ENCODE measurements around the gene U2AF1L4.

The U2AF1L4 gene

DNA sequence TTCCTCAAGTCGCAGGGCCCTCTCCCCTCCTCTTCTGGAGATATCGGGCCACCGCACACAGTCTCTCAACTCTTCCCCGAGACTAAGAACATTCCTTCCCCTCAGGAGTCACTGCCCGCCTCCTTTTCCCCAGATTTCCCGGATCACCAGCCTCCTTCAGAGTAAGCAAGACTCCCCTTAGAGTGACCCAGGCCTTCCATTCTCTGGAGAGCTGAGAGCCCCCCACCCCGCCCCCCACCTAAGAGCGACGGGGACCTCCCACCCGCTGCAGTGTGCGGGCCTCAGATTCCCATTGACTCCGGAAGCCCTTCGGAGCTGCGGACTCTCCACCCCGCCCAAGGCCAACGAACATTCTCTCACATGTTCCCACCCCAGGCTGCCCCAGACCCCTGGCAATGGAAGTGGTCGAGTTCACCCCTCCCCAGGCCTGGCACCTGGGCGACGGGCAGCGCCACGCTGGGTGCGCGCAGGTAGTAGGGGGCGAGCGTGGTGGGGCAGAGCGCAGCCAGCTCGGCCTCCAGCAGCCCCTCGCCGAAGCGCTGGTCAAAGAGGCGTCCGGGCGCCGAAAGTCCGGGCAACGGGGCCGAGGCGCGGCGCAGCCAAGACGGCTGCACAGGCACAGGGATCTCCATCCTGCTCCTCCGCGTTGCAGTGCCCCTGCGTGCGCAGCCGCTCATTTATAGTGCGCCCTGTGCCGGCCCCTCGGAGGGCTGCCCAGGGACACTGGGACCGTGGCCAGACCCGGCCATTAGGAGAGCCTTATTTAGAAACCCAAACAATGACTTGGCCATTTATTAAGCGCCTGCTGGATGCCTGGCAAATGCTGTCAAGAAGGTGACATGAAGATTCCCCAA lies 11.4 kb upstream of the U2AF1L4 start, which contains the start of gene HSPB6:
HSPB6 (minus strand) TSS at position 653 of the 854 bp plus-strand sequence; CDS start at position 632, 21 bp downstream.
- no peak for DNase-seq

DNA sequence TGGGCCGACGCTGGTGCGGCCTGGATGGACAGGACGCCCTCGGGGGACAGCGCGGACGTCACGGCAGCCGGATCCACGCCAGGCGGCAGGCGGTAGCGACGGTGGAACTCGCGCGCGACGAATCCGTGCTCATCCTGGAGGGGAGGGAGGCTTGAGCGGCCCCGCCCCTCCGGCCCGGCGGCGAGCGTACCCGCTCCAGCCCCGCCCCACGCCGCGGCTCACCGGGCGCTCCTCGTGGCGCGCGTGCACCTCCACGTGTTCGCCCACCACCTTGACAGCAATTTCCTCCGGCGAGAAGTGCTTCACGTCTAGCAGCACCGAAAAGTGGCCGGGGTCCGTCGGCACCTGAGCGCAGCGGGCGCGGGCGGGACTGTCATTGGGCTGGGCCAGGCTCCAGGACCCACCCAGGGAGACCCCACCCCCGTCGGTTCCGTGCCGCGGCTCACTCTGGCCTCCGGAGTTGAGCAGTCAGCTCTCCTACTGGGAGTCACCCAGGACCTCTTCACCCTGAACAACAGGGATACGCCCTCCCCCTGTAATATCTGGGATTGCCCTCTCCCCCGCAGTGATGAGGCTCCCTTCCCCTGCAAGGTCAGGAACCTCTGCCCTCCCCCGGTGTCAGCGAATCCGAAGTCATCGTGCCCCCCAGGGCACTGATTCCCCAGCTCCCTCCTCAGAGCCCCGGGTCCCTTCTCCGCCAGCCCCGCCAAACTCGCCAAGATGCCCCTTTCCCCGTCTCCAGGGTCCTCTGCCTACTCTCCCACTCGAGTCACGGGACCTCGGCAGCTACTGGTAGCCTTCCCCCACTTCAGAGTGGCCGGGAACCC lies 10.5 kb upstream of the U2AF1L4 start:
- no peak for DNase-seq

DNA sequence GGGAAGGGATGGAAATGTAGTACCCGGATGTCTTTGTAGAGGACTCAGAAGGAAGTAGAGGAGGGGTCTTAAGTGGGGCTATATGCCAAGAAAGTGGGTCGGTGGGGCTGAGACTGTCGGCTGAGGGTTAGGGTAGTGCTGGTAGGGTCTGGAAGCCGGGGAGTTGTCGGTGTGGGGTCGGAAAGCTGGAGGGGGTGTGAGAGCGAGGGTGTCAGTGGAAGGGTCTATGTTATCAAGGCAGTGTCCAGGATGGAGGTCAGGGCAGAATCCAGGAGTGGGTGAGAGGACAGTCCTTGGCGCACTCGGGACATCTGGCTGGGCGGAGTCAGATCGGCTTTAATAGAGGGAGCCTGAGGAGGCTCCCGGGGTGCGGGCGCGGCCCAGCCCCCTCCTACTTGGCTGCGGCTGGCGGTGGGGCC lies 9.9 kb upstream of the U2AF1L4 start:
- DNase-seq = no peak

DNA sequence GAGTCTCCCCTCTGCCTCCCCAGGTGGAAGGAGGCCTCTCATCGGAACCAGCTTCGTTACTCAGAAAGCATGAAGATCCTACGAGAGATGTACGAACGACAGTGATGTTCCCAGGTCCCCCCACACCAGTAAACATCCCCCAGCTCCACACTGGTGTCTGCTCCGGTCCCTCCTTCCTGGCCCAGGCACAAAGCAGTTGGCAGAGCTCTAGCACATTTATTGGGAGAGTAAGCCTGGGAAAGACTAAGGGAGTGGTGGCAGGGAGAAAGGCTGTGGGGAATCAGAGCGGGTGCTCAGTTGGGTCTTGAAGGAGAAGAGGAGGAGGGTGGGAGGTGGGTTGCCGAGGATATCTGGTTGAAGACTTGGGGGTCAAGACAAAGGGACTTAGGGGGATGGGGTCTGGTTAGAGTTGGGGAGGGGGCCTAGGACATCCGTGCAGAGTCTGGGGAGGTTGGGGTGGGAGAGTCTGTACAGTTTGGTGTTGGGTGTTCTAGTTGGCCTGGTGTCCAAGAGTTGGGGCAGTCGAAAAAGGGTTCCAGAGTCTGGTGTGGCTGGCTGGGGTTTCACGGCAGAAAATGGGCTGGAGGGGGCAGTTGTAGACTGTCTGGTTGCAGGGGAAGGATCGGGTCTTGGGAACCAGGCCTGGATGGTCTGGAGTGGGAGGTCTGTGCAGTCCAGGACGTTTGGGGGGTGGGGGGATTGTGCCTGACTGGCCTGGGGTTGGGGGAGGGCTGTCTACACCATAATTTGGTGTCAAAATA lies 9.3 kb upstream of the U2AF1L4 start:
- no peak for DNase-seq

DNA sequence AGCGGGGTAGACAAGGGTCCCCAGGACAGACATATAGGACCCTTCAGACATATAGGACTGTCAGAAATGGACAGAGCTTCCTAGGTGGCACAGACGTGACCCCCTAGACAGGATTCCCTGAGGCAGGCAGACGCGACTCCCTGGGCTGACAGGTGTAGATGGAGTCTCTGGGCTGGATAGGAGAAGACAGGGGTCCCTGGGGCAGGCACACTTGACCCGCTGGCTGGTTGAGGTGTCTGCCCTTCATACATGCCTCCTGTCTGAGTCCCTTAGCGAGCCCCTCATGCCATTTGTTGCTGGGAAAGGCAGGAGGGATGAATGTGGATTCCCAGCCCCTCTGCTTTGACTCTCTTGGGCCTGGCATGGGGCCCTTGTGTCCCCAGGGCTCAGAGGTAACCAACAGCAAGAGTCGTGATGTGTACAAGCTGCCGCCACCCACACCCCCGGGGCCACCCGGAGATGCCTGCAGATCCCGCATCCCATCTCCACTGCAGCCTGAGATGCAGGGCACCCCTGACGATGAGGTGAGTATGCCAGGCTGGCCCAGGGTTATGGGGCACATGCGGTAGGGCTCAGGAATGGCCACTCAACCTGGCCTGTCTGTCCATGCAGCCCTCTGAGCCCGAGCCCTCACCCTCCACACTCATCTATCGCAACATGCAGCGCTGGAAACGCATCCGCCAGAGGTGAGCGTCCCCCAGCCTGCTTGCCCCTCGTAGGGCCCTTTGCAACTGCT lies 8.6 kb upstream of the U2AF1L4 start:
- DNase-seq = no peak

DNA sequence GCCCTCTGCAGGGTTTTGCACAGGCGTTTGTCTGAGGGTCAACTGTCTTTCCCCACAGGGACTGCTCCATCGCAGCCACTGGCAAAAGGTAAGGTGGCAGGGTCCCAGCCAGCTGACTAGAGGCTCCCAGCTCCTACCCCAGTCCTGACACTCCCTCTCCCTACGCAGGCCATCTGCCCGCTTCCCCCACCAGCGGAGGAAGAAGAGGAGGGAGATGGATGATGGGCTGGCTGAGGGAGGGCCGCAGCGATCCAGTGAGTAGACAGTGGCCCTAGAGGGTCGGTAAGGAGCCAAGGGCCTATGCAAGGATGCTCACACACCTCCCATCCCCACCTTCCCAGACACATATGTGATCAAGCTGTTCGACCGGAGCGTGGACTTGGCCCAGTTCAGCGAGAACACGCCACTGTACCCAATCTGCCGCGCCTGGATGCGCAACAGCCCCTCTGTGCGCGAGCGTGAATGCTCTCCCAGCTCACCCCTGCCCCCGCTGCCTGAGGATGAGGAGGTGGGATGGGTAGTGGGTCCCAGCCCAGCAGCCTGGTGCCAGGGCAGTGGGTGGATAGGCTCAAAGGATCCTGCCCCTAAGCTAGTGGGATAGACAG lies 7.6 kb upstream of the U2AF1L4 start:
- DNase-seq = no peak

DNA sequence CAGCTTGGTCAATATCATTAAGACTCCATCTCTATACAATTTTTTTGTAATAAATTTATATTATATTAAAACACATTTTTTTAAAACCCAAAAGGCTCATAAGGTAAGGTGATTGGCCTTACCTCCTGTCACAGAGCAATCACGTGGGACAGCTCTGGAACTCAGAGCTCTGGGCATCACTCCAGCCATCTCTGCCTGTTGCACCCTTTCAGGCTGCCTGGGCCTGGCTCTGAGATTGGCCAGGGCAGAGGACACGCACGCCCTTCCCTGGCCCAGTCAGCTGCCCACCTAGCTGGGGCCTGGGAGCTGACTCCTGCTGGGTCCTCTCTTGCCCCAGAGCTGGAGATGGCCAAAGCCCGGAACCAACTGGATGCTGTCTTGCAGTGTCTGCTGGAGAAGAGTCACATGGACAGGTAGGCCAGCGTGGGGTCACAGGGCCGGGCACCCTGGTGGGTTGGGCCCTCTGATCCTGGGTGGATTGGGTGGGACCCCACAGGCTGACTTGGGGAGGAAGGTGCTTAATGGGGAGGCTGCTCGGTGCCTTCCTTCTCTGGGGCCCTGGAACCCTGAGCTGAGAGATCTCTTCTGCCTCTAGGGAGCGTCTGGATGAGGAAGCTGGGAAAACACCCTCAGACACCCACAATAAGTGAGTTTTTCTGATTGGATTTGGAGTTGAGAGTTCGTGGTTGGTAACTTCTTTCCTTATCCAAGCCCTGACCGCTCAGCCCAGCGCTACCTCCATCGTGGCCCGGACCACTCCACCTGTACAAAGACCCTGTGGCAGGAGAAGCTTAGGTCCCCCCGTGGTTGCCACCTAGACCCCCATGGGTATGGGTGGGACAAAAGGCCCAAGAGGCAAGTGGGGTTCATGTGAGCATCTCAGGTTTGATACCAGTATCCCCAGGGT lies 6.9 kb upstream of the U2AF1L4 start:
- no peak for DNase-seq

DNA sequence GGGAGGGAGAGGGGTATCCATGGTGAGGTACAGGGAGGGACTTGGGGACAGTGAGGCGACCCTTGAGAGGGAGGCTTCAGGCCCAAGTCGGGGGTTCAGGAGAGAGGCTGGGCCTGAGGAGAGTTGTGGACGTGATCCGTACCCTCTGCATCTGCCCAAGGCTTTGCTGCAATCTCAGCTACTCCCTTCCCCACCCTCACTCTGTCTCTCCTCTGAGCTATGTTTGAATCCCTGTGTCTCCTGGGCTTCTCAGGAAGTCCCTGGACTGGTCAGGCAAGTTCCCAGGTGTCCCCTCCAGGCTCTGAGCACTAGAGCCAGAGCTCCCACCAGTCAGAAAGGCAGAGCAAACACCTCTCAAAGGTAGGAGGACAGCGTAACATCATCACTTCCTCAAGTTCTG lies 4.9 kb upstream of the U2AF1L4 start:
- DNase-seq = no peak

DNA sequence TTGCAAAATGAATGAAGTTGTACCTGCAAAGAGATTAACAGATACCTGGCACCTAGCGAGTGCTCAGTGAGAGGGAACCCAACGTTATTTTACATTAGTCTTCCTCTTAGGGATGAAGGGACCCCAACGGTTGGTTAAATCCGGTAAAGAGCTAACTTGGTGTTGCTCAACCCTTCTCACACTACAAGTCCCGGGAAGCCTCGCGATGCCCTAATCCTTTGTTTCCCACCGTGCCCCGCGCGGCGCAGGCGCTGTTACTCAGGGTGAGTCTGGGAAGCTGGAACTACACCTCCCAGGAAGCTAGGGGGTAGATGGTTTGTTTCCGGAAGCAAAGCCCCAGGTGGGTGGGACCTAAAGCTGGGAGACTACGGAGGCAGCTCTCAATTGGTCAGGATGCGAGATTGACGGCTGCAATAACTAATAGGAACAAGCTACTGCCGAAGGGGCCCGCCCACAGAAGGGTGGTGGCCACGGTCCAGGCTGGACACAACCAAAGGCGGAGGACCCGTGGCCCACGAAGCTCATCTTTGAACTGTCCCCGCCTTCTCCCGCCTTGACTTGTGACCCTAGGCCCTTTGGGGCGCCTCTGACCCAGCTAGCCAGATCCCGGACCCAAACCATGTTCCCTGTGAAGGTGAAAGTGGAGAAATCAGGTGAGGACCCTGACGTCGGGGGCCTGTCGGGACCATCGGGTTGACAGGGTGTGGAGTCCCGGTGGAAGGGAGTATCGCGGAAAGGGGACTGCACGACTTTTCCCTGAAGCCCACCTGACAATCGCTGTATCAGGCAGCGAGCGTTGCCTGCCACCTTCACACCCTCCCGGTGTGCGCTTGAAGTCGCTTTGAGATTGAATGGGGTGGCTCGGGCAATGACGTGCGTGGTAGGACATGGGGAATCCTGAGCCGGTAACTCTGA lies 3.1 kb upstream of the U2AF1L4 start, which contains the start of gene LIN37:
LIN37 (plus strand) TSS at position 471 of the 915 bp plus-strand sequence; CDS start at position 620, 149 bp downstream.
- DNase-seq = peak; percentile 97

DNA sequence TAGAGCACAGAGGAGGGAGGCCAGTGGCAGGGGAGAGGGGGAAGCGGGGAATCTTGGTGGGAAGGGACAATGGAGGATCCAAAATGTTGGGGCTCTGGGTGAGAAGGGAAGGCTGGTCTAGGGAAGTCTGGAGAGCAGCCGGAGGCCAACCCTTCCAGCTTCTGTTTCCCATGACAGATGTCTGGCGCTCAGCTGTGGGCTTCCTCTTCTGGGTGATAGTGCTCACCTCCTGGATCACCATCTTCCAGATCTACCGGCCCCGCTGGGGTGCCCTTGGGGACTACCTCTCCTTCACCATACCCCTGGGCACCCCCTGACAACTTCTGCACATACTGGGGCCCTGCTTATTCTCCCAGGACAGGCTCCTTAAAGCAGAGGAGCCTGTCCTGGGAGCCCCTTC lies 1.3 kb upstream of the U2AF1L4 start:
- no peak for DNase-seq

DNA sequence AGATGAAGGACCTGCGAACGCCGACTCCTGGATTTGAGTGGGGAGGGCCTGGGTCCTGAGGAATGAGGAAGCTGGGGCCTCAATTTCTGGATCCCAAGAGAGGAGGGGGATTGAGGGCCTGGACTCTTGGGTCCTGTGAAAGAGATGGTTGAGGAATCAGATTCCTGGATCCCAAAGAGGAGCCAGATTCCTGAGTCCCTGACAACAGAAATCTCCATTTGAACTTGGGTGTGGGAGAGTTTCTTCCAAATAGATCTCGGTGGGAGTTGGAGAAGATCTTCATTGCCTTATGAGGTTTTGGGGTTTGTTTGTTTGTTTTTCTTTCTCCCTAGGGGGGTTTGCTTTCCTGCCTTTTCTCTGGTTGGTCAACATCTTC lies 857 bp upstream of the U2AF1L4 start:
- no peak for DNase-seq

DNA sequence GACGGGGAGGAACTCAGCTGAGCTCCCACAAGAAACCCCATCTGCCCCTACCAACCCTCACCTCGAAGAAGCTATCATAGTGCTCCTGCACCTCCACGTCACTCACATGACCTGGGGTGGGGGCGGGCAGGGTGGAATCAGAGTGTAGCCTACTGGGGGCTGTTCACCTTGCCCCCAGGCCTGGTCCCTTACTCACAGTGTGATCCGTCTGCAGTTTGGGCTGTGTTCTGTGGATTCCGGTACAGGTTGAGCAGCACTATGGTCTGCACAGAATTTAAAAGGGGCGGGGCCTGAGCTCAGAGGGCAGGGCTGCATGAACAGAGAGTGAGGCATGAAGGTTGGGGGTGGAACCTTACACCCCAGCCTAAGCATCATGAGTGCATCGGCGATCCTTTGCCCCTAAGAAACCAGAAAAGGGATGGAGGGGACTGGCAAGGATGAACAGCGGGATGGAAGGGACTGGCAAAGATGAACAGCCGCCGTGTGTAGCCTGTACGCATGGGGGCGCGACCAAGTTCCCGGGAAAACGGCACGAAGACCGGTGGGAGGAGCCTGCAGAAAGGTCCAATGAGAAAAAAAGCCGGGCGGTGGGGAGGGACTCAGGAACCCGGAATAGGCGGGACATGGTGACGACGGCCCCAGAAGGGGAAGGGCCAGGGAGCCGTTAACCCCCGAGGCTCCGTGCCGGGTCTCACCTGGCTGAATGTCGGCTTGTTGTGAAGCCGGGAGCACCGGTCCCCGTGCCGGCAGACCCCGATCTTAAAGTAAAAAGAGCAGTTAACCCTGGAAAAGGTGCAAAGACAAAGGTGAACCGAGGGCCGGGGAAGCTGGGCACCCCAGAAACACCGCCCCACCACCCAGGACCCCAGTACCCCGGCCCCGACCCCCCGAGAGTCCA lies 539 bp downstream of the U2AF1L4 start:
- DNase-seq = peak; percentile 89

DNA sequence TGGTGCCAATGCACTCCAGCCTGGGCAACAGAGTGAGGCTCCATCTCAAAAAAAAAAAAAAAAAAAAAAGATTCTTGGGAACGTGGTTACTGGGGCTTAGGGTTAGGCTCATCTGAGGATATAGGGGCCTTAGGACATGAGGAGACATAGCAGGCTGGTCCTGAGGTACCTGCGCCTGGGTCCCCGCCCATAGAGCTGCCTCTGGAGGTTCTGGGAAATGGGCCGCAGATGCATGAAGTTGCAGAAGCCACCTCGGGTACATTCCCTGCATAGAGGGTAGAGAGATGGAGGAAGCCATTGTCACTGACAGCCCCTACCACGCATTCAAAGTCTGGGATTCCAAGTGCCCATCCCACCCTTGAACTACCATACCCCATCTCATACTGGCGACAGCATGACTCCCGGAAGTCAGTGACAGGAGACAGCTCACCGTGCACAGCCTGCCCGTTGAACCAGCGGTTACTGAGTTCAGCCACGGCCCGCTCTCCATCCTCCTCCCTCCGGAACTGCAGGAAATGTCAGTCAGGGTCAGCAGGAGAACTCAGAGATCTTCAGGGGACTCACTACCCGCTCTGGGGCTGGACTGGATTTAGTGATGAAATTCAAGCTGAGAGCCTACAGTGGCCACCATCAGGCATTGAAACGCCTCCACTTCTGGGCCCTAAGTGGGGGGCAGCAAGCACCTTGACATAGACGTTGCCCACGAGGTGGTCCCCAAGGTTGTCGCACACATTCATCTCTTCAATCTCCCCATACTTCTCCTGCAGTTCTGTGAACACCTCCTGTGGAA lies 1.4 kb downstream of the U2AF1L4 start:
- no peak for DNase-seq

DNA sequence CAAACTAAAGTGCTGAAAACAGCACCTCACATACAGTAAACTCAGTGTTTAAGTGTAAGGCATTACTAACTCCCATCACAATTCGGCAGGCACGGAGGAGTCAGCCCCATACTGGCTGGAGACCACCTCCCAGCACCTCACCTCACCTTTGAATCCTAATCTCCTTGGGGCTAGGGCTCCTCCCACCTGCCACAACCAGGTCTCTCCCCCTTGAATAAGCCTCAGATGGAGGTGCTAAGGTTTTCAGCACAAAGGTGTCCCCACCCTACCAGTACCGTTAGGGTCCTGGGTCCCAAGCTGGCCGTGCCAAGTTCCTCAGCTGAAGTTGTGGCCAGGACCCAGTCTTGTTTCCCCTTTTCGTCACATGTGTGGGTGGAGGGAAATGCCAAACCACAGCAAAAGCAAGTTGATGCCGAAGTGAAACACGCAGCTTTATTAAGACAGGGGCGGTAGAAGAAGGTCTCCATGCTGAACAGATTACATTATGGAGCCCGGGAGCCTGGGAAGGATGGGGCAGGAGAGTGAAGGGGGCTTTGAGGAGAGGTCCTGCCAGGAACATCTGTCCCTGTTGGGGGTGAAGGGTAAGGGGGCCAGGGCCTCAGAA lies 3.0 kb downstream of the U2AF1L4 start, which contains the start of gene IGFLR1:
IGFLR1 (minus strand) TSS at position 332 of the 604 bp plus-strand sequence. CDS start 1,272 bp downstream, outside the sequence.
- DNase-seq = no peak

DNA sequence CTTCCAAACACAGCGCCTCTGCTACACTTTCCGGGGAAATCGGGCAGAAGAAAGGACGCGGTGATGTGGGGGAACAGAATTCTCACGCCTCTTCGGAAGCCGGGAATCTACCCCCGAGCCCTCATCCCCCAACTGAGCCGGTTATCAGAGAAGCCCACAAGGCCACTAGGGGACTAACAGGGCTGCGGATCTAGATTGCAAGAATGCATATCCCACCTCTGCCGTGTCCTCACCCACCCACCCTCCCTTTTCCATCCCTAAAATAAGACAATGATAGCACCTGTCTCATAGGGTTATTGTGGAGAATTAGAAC lies 4.1 kb downstream of the U2AF1L4 start:
- no peak for DNase-seq

DNA sequence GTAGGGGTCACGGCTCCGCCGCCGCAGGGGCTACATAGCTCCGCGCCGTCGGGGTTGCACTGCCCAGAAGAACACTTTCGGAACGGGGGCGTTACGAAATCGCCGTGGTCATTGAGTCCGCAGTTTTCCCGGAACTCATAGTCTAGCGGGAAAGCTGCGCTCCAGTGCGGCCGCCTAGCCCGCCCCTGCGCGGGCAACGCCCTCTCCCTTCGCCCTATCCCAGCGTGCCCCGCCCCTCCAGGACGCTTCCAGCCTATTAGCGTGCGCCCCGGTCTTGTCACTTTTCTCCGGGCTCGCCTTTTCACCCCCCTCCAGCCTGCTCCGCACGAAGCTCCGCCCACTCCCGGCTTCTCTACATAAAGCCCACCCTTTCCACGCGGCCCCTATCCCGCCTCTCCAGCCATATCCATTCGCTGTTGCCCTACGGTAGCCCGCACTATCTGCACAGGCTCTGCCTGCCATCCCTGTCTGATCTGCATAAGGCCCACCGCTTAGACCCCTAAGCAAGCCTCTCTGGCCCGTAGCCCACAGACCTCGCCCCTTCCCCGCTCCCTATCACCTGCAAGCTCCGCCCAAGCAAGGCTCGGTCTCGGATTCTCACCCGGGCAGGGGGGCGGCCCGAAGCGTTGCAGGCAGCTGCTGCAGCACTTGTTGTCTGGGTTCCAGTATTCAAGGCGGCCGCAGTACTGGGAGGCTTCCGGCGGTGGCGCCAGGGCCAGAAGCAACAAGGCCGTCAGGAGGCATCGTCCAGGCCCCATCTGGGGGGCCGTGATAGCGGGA lies 4.6 kb downstream of the U2AF1L4 start:
- peak; percentile 86 for DNase-seq

DNA sequence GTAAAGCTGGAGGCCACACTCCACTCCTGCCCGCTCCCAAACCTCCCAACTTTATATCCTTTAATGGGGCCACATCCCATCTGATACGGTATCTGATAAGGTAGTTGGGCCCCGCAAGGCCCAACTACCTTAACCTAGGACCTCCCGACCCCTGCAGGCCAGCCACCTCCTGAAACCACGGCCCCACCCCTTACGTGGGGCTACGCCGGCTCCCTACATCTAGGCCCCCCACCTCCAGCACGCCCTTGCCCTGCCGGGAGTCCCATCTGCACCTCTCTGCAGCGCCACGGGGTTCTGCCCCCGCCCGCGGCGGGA lies 5.2 kb downstream of the U2AF1L4 start:
- DNase-seq = no peak

Measured in kidney glomerular epithelial cell (primary cell).